Fibroblast of the conjunctiva (primary cell): ENCODE data around the gene PHAF1.

ENCODE experiments used
- DNase-seq: peaks from one replicate; pipeline ENCODE4 v3.0.0-alpha.2; 2010; ENCODE audit warnings: low read depth

Gene PHAF1

GRCh38 chr16:67147437-67148140 lies 37.8 kb downstream of the PHAF1 start:
- DNase-seq: no peak

- DNase-seq: no peak
These were observed 38.5 kb downstream of the PHAF1 start for GRCh38 chr16:67148221-67148620.

- DNase-seq: no peak
These were observed 39.0 kb downstream of the PHAF1 start for GRCh38 chr16:67148656-67149275.

- no peak for DNase-seq
These were observed 39.7 kb downstream of the PHAF1 start for GRCh38 chr16:67149276-67150046.

DNA sequence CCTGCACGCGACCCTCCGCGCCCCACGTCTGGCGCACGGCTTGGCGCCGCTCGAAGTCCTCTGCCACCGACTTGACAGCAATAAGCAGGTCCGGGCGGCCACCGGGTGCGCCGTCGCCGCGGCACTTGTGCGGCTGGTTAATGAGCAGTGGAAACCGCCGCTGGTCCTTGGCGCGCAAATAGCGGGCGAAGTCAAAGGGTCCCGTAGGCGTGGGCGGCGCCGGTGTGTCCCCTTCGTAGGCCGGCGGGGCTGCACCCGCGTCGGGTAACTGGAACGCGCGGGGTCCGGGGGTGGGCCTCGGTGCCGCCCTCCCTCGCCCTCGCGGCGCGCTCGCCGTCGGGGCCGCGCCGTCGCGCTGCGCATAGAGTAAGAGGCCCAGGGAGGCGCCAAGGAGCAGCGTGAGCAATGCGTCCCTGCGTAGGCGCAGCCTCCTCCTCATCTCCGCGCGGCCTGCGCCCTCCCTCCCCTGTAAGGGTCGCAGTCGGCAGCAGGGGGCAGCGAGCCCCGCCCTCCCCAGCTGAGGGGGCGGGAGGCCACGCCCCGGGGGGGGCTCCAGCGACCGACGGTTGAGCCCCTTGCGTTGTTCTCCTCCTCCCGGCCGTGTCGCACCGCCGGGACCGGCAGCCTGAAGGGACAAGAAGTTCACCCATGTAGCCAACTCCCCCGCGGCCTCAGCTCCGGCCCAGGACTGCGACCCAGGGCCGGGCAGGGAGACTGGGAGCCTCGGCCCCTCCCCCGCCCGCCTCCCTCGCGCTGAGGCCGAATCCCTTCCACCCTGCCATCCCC lies 40.5 kb downstream of the PHAF1 start:
- peak; percentile 47 for DNase-seq

DNA sequence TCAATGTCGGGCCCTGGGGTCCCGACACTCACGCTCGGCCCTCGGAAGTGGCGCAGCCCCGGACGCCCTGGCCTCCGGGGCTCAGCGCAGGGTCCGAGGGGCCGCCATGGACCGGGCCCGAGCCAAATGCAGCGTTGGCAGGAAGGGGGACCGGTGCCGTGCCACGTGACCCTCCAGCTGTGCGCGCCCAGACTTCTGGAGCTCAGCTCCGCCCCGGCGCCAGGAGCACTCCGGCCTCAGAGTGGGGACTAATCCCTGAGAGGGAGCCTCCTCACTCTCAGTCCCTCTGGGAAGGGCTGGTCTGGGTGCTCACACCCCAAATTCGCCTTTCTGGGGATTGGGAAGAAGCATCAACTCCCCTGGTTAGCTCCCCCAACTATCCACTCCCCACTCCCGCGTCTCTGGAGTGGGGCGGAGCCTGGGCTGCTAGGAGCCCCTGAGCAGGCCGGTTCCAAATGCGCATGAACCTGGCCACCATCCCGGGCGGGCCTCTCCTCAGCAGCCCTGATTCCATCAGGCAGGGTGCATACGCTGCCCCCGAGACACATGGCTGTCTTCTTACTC lies 41.2 kb downstream of the PHAF1 start, which contains the start of gene B3GNT9:
B3GNT9 (minus strand) TSS at position 166 of the 564 bp plus-strand sequence. CDS start 513 bp downstream, outside the sequence.
- peak; percentile 41 for DNase-seq

GRCh38 chr16:67151431-67152097 lies 41.8 kb downstream of the PHAF1 start:
- no peak for DNase-seq

DNA sequence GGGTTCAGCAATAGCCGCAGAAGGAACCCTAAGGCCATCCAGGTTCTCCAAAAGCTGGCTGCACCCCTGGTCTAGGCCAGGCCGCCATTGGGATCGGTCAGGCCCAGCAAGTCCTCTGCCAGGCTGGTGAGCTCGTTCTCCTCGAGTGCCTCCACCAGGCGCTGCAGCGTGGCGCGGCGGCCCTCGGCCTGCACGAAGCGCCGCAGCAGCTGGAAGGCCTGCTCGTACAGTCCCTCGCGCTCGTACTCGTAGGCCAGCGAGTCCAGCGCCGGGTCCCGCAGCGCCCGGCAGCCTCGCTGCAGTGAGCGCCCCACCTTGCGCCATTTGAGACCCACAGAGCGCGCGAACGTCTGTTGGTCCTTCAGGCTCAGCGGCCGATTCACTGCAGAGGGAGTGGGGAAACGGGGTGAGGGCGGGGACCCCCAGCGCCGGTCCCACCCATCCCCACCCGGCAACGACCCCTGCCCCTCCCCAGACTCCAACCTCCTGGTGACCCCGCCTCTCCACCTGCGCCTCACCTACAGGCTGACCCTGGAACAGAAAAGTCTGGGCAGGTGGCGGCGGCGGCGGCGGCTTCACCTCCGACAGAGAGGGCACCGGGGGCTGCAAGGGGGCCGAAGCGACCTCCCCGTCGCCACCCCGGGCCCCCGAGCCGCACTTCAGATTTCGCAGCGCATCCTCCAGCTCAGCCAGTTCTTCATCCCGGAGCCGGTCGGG lies 45.0 kb downstream of the PHAF1 start:
- no peak for DNase-seq

DNA sequence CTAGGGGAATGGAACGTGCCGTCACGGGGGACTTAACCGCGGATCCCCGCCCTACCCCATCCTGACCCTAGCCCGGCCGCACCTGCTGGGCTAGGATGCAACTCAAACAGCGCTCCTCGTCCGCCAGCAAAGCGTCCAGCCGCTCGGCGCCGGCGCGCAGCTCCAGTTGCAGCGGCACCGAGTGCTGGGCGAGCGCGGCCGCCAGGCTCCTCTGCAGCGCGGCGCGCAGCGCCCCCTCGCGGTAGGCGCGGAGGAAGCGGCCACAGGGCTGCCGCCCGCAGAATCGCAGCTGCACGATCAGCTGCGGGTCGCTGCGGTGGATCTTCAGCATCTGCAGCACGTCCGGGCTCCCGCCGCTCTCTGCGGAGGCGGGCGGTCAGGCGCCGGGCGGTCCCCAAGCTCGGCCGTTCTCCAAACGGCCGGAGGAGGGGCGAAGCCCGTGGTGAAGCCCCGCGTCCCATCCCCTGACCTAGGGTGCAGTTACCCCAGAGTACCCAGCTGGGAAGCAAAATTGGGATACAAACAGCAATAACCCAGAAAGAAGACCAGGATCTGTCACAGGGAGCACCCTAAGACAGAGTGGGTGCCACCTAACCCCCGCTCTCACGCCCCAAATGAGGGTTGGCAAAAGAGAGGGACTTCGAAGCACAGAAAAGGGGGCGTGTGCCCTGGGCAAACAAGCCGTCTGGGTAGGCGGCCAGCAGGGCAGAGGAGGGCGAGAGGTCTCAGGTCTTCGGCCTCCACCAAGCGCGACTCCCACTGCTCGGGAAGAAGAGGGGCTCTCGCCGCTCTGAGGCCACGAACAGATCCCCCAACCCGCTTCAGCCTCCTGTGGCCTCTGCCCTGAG lies 45.8 kb downstream of the PHAF1 start:
- peak; percentile 37 for DNase-seq

- no peak for DNase-seq
These were observed 46.6 kb downstream of the PHAF1 start for GRCh38 chr16:67156143-67156844.

- no peak for DNase-seq
These were observed 47.5 kb downstream of the PHAF1 start for GRCh38 chr16:67157106-67157748.

GRCh38 chr16:67157892-67158635 lies 48.3 kb downstream of the PHAF1 start:
- DNase-seq: no peak

- no peak for DNase-seq
These were observed 49.2 kb downstream of the PHAF1 start for GRCh38 chr16:67158637-67159600.

GRCh38 chr16:67161595-67162058 lies 51.9 kb downstream of the PHAF1 start:
- no peak for DNase-seq

DNA sequence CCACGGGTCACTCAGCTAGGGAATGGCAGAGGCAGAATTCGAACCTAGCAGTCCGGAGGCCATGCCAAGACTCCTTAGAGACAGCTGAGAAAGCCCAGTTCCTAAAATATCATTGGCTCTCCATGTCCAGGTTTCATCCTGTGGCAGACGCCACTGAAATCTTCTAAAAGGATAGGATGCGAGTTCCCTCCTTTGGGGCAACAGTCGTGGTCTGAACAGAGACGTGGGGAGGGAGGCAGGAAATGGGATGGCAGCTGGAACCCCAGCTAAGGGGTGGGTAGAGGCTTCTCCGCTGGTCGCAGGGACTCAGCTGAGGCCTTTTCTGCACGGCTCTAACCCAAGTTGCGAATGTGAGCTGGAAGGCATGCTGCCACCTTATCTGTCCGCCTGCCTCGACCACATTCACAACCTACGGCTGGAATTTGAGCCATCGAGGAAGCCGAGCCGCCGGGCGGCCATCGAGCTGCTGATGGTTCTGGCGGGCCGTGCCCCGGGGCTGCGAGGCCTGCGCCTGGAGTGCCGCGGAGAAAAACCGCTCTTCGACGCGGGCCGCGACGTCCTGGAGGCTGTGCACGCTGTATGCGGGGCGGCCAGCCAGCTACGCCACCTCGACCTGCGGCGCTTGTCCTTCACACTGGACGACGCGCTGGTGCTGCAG lies 52.9 kb downstream of the PHAF1 start:
- no peak for DNase-seq
